Neural progenitor cell (in vitro differentiated cells): ENCODE measurements around the gene TICAM2.

ENCODE experiments used
- CTCF ChIP-seq: fragments of 200-600 bp; sonication (generic); IDR thresholded peaks from 2 replicates; pipeline ENCODE4 v1.5.1; 2017; ENCODE audit warnings: antibody characterized with exemption, mild to moderate bottlenecking
- EZH2 ChIP-seq: fragments of 200-600 bp; sonication (generic); IDR thresholded peaks from 2 replicates; pipeline ENCODE4 v1.6.1; 2017; ENCODE audit warnings: antibody characterized with exemption, mild to moderate bottlenecking, moderate library complexity
- EZH2phosphoT487 ChIP-seq: fragments of 200-600 bp; sonication (generic); IDR thresholded peaks from 2 replicates; pipeline ENCODE4 v1.6.1; 2017; ENCODE audit warnings: antibody characterized with exemption

GRCh38 chr5:115553082-115553481 lies 49.2 kb downstream of the TICAM2 start:
- TF ChIP-seq EZH2 (no peak), CTCF (no peak), EZH2phosphoT487 (no peak)
